ENCODE results near the gene FLVCR2.

- TF ChIP-seq CTCF (conservative IDR thresholded peaks at IDR 0.05 in 1 of 2, IDR thresholded peaks at IDR 0.05 in 1 of 2; ENCODE audit: extremely low read depth in 1 of 2, insufficient read depth in 1 of 2, low read depth in 1 of 2, low read length in 2 of 2) (no peak), EZH2 (IDR thresholded peaks at IDR 0.05; ENCODE audit: borderline replicate concordance, low read length) (no peak)
Observed at GRCh38 chr14:75579338-75579864, 981 bp downstream of the FLVCR2 start.

Measured in mammary epithelial cell (primary cell).